Measurements from ENCODE around the gene CIDEA. TPM values are rescaled to one million over a fixed set of nuclear protein-coding genes. Genes with fewer than 3 reads are reported as not detected.

The CIDEA gene
- total and polyA plus RNA-seq, 9 of the 15 experiments (the other 6 are each of a cell fraction or from before 2014, with no cell fraction given) = not detected

GRCh38 chr18:12283666-12284065 lies 29.5 kb downstream of the CIDEA start:
- POLR2A ChIA-PET = interaction anchor here (1.0 to 1.7 kb wide), 3 partner anchors 12 to 16 kb away, joined by 4 to 7 read pairs (median 6); no protein-coding TSS in a partner anchor
- no peak for FAIRE-seq
- no peaks in the 10 kb centered on the region for H3K79me2 ChIP-seq (ENCODE audit: control insufficient read depth, insufficient read depth, low read length)
- TF ChIP-seq ZNF398 (CRISPR knock-in tag; IDR thresholded peaks at IDR 0.05) (no peak), ZNF384 (IDR thresholded peaks at IDR 0.05; ENCODE audit: low read depth, low read length) (0 out of 2 replicates have a peak, but pooled peaks have one; percentile 33), NR2C1 (IDR thresholded peaks at IDR 0.05) (no peak), NR2C1 (tag; IDR thresholded peaks at IDR 0.05) (no peak), CBFA2T2 (conservative IDR thresholded peaks at IDR 0.05) (peak; percentile 87), SNRNP70 (optimal IDR thresholded peaks at IDR 0.05; ENCODE audit: low read depth, low read length) (no peak), SLC30A9 (CRISPR knock-in tag; IDR thresholded peaks at IDR 0.05) (no peak), MLLT1 (IDR thresholded peaks at IDR 0.05) (no peak), PRPF4 (IDR thresholded peaks at IDR 0.05; ENCODE audit: insufficient read depth, low read depth, low read length, poor library complexity, severe bottlenecking) (no peak), ZNF75A (CRISPR knock-in tag; IDR thresholded peaks at IDR 0.05) (no peak), MECOM (CRISPR knock-in tag; IDR thresholded peaks at IDR 0.05) (peak; percentile 90), EP300 (IDR thresholded peaks at IDR 0.05; ENCODE audit: low read length) (peak; percentile 28), ARID3A (IDR thresholded peaks at IDR 0.05; ENCODE audit: borderline replicate concordance, low read depth, low read length) (no peak), KLF1 (tag; IDR thresholded peaks at IDR 0.05) (no peak), RBM14 (IDR thresholded peaks at IDR 0.05; ENCODE audit: borderline replicate concordance, insufficient read depth, low read depth, low read length) (no peak), MXI1 (IDR thresholded peaks at IDR 0.05; ENCODE audit: low read depth, low read length) (no peak), GATA2 (CRISPR knock-in tag; IDR thresholded peaks at IDR 0.05) (0 out of 2 replicates have a peak, but pooled peaks have one; percentile 22), ETS2 (tag; IDR thresholded peaks at IDR 0.05; ENCODE audit: borderline replicate concordance, poor library complexity, severe bottlenecking) (no peak), FOXK1 (CRISPR knock-in tag; IDR thresholded peaks at IDR 0.05; ENCODE audit: borderline replicate concordance) (no peak)

More at GRCh38 chr18:12283666-12284065, 29.5 kb downstream of the CIDEA start:
- Histone ChIP-seq H3K36me3 (ENCODE audit: control insufficient read depth, insufficient read depth, low read length) (no peaks in the 10 kb centered on the region), H3K9me3 (replicated peaks; ENCODE audit: control insufficient read depth, insufficient read depth, low read depth, low read length) (no peaks in the 10 kb centered on the region), H3K4me3 (no peak overlapping the region), H4K20me1 (replicated peaks; ENCODE audit: control insufficient read depth, insufficient read depth, low read length) (no peaks in the 10 kb centered on the region), H2AFZ (ENCODE audit: low read depth, low read length) (no peak overlapping the region), H3K27ac (ENCODE audit: extremely low read depth, low read depth, low read length) (no peak overlapping the region), H3K4me2 (ENCODE audit: insufficient read depth, low read length) (no peak overlapping the region), H3K9ac (ENCODE audit: insufficient read depth in 1 of 2, low read depth in 2 of 2, low read length in 2 of 2) (no peak overlapping the region), H3K27me3 (ENCODE audit: control insufficient read depth in 2 of 2, insufficient read depth in 2 of 2, low read length in 2 of 2) (no peaks in the 10 kb centered on the region), H3K9me1 (ENCODE audit: control insufficient read depth, insufficient read depth, low read length) (no peaks in the 10 kb centered on the region), H3K4me1 (replicated peaks in 1 of 2; ENCODE audit: control insufficient read depth in 2 of 2, insufficient read depth in 2 of 2, low read length in 2 of 2) (peaks cover 12 to 23% of the 10 kb centered on the region in 2 experiments; a peak in 4 of 5 replicates)
- ATAC-seq (peak; percentile 14; the same call in 1 of the 3 replicates), DNase-seq (ENCODE audit: extremely low read depth in 1 of 4, low spot score in 3 of 4) (peak in 3 of 4 experiments; percentile 38 to 64 (median 56))
- BruUV-seq (replicated peaks) = no TSS peak
- intact Hi-C loops (cut with micrococcal nuclease) (loop anchor here (1.0 to 5.0 kb wide), 4 partner anchors 44 to 377 kb away; partner anchors contain the start of gene AFG3L2), in situ Hi-C loops (cut with MboI) (loop anchor here (5.0 kb wide), 1 partner anchor 379 kb away; no protein-coding TSS in a partner anchor)
- CTCF ChIA-PET (ENCODE audit: low intra/inter-chr PET ratio) = interaction anchor here (0.5 to 1.7 kb wide), 2 partner anchors 104 to 376 kb away, joined by 3 to 4 read pairs; no protein-coding TSS in a partner anchor
- WGBS (ENCODE audit: insufficient coverage, low coverage, missing lambda C conversion rate) = 8% methylated on average over 1 of the region's 1 CpG

Measured in K562 (cell line).